HG03521 (cell line): ENCODE results near the gene KXD1.

ENCODE experiments used
- ATAC-seq: cut with Tn5 transposase; IDR thresholded peaks from one replicate; pipeline ENCODE4 v1.9.1; 2021; ENCODE audit warnings: mild to moderate bottlenecking, moderate library complexity; ENCODE audit not compliant: unreplicated experiment

KXD1 gene

GRCh38 chr19:18612051-18612771 is 54.5 kb downstream of the KXD1 start:
- ATAC-seq, result no peak

- no peak for ATAC-seq
Observed at GRCh38 chr19:18612772-18613588, 55.3 kb downstream of the KXD1 start, which contains the start of gene TMEM59L. Gene TMEM59L, plus strand, starts transcription at chr19:18612870. Its CDS starts 89 bp downstream, at chr19:18612959.

- ATAC-seq, result no peak
Observed at GRCh38 chr19:18613589-18614234, 56.0 kb downstream of the KXD1 start.

- no peak for ATAC-seq
Observed at GRCh38 chr19:18616023-18616422, 58.4 kb downstream of the KXD1 start.

GRCh38 chr19:18617562-18617961 is 59.9 kb downstream of the KXD1 start:
- ATAC-seq, result no peak

- no peak for ATAC-seq
Observed at GRCh38 chr19:18618236-18618635, 60.6 kb downstream of the KXD1 start.
